ENCODE data around the gene PTPRQ. TPM values are rescaled to one million over a fixed set of nuclear protein-coding genes. Genes with fewer than 3 reads are reported as not detected.
A peak's percentile ranks its signal among the peaks of the same experiment; 100 is the strongest.
"Not testable (repeated sequence)": the region's sequence is repeated elsewhere in the genome, so short reads cannot be mapped to it uniquely, and the experiment has no call there.

The PTPRQ gene
- total RNA-seq, 8 experiments from 2014 or later, result 0.08 to 20.0 (median 0.57) TPM; not detected in 1

GRCh38 chr12:80422550-80422949 lies 21.5 kb upstream of the PTPRQ start:
- Histone ChIP-seq H3K27ac (no peak overlapping the region), H3K4me1 (replicated peaks in 1 of 2) (peaks cover 0 to 3% of the 10 kb centered on the region in 2 donors), H3K4me3 (no peak overlapping the region)
- in situ Hi-C loops (cut with MboI; ENCODE audit: low pct_unique_long_range_greater_than_20kb in 2 of 9, low sequenced_read_pairs in 9 of 9, unreplicated experiment in 9 of 9), result loop anchor here in 2 of 9 experiments (25.0 kb wide), 1 partner anchor 340 kb away; no protein-coding TSS in a partner anchor
- ATAC-seq (replicated peaks in 6 of 8), result peak in 3 of 8 experiments; percentile 55 to 72 (median 63)
- WGBS, 10 experiments, result 0 to 60% (median 32%) methylated on average over 1 to 2 of the region's 2 CpGs; no CpG with 5 or more reads in 2 of the 10 experiments

- in situ Hi-C loops (cut with MboI; ENCODE audit: low pct_unique_long_range_greater_than_20kb in 2 of 9, low sequenced_read_pairs in 9 of 9, unreplicated experiment in 9 of 9), result no loop called here
- no peaks in the 10 kb centered on the region for H3K4me1 ChIP-seq (replicated peaks in 1 of 2)
- WGBS, 10 experiments, result 42 to 100% (median 75%) methylated on average over 1 to 2 of the region's 2 CpGs; no CpG with 5 or more reads in 1 of the 10 experiments
- no peak overlapping the region for H3K4me3 ChIP-seq
- H3K27ac ChIP-seq, result no peak overlapping the region
- no peak for ATAC-seq (replicated peaks in 6 of 8)
Observed at GRCh38 chr12:80432061-80432460, 12.0 kb upstream of the PTPRQ start.

DNA sequence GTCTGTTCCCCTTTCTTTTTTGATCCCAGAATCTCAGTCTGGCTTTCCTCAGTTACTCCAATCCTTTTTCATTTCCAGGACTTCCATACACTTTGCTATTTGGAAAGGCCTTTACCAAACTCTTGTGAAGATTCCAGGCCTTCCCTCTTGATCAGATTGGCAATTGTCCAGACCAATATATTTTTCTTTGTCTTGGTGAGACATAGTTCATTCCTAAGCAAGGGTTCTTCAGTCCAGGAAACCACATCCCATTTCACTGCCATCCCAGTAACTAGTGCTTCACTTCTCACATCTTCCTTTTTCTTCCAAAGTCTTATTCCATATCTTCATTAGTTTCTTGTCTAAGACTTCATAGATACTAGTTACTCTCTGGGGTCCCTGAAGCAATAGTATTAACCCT lies 2.1 kb upstream of the PTPRQ start:
- Histone ChIP-seq H3K4me1 (replicated peaks in 1 of 2) (peaks cover 2 to 7% of the 10 kb centered on the region in 2 donors), H3K4me3 (no peak overlapping the region), H3K27ac (no peak overlapping the region)
- no peak for ATAC-seq (replicated peaks in 6 of 8)
- in situ Hi-C loops (cut with MboI; ENCODE audit: low pct_unique_long_range_greater_than_20kb in 2 of 9, low sequenced_read_pairs in 9 of 9, unreplicated experiment in 9 of 9), result no loop called here

- Histone ChIP-seq H3K4me1 (replicated peaks in 1 of 2) (peaks cover 2 to 7% of the 10 kb centered on the region in 2 donors), H3K27ac (no peak overlapping the region), H3K4me3 (no peak overlapping the region)
- no peak for ATAC-seq (replicated peaks in 6 of 8)
- in situ Hi-C loops (cut with MboI; ENCODE audit: low pct_unique_long_range_greater_than_20kb in 2 of 9, low sequenced_read_pairs in 9 of 9, unreplicated experiment in 9 of 9), result no loop called here
- 51 to 90% (median 77%) methylated on average over 3 to 7 of the region's 7 CpGs for WGBS, 10 experiments
Observed at GRCh38 chr12:80442426-80443222, 1.4 kb upstream of the PTPRQ start.

DNA sequence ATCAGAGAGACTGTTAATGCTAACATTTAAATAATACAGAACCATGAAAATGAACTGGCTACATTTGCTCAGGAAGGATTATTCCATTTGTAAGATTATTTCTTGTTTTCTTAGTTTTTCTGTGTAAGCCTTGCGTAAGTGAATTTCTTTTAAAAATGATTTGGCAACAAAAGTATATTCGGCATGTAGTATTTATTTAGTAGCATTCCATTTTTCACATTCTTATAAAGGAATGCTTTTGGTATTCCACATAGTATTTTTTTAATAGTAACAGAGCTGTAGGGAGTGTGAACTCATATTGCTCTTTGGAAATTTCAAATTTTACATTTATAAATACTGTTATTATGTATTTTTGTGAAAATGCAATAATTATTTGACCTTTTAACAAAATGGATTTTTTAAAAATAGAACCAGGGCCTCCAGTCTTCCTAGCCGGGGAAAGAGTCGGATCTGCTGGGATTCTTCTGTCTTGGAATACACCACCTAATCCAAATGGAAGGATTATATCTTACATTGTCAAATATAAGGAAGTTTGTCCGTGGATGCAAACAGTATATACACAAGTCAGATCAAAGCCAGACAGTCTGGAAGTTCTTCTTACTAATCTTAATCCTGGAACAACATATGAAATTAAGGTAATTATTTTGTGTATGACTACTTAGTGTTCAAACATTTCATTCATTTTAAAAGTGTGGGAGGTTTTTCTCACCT lies 1.2 kb downstream of the PTPRQ start:
- in situ Hi-C loops (cut with MboI; ENCODE audit: low pct_unique_long_range_greater_than_20kb in 2 of 9, low sequenced_read_pairs in 9 of 9, unreplicated experiment in 9 of 9), result no loop called here
- Histone ChIP-seq H3K4me1 (replicated peaks in 1 of 2) (peaks cover 2 to 7% of the 10 kb centered on the region in 2 donors), H3K27ac (no peak overlapping the region), H3K4me3 (no peak overlapping the region)
- WGBS, 10 experiments, result 31 to 100% (median 89%) methylated on average over 2 to 5 of the region's 5 CpGs
- peak in 1 of 8 experiments; percentile 60 for ATAC-seq (replicated peaks in 6 of 8)

GRCh38 chr12:80456513-80456912 lies 12.5 kb downstream of the PTPRQ start:
- in situ Hi-C loops (cut with MboI; ENCODE audit: low pct_unique_long_range_greater_than_20kb in 2 of 9, low sequenced_read_pairs in 9 of 9, unreplicated experiment in 9 of 9), result no loop called here
- 0 to 91% (median 65%) methylated on average over 1 of the region's 1 CpG; no CpG with 5 or more reads in 4 of the 10 experiments for WGBS, 10 experiments

GRCh38 chr12:80460972-80461371 lies 16.9 kb downstream of the PTPRQ start:
- Histone ChIP-seq H3K4me1 (replicated peaks in 1 of 2) (no peaks in the 10 kb centered on the region), H3K4me3 (no peak overlapping the region), H3K27ac (no peak overlapping the region)
- no peak for ATAC-seq (replicated peaks in 6 of 8)
- 25 to 96% (median 77%) methylated on average over 1 to 4 of the region's 4 CpGs for WGBS, 10 experiments
- in situ Hi-C loops (cut with MboI; ENCODE audit: low pct_unique_long_range_greater_than_20kb in 2 of 9, low sequenced_read_pairs in 9 of 9, unreplicated experiment in 9 of 9), result no loop called here

More at GRCh38 chr12:80456513-80456912, 12.5 kb downstream of the PTPRQ start:
- H3K4me1 ChIP-seq (replicated peaks in 1 of 2), result no peaks in the 10 kb centered on the region
- ATAC-seq (replicated peaks in 6 of 8), result no peak
- no peak overlapping the region for H3K27ac ChIP-seq
- no peak overlapping the region for H3K4me3 ChIP-seq

- WGBS, 10 experiments, result 70 to 100% (median 92%) methylated on average over 1 to 9 of the region's 18 CpGs; no CpG with 5 or more reads in 5 of the 10 experiments
- H3K4me1 ChIP-seq (replicated peaks in 1 of 2); in situ Hi-C loops (cut with MboI; ENCODE audit: low pct_unique_long_range_greater_than_20kb in 2 of 9, low sequenced_read_pairs in 9 of 9, unreplicated experiment in 9 of 9); ATAC-seq (replicated peaks in 6 of 8); H3K27ac ChIP-seq; H3K4me3 ChIP-seq: not testable (repeated sequence)
Observed at GRCh38 chr12:80461851-80462250, 17.8 kb downstream of the PTPRQ start.

DNA sequence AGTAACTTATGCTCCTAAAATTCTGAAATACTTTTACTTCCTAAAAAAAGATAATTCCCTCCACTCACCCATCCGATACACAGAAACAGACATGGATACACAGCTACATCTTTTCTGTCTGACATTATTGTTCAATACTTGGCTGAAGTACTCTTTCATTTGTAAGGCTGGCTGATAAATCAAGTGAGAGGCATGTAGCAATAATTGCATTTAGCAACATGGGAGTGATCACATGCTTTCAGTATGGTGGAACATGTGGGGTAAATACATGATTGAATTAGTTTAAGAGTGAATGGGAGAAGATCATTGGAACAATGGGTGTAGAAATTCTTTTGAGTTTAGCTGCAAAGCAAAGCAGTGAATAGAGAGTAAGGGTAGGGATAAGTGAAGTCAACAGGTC lies 25.6 kb downstream of the PTPRQ start:
- in situ Hi-C loops (cut with MboI; ENCODE audit: low pct_unique_long_range_greater_than_20kb in 2 of 9, low sequenced_read_pairs in 9 of 9, unreplicated experiment in 9 of 9), result loop anchor here in 1 of 9 experiments (10.0 kb wide), 1 partner anchor 295 kb away; no protein-coding TSS in a partner anchor
- Histone ChIP-seq H3K4me3 (no peak overlapping the region), H3K27ac (no peak overlapping the region), H3K4me1 (replicated peaks in 1 of 2) (peaks cover 0 to 2% of the 10 kb centered on the region in 2 donors)
- no peak for ATAC-seq (replicated peaks in 6 of 8)
- WGBS, 10 experiments, result 21 to 100% (median 88%) methylated on average over 1 of the region's 1 CpG

GRCh38 chr12:80470403-80470802 lies 26.4 kb downstream of the PTPRQ start:
- no peak overlapping the region for H3K4me3 ChIP-seq
- 64 to 100% (median 78%) methylated on average over 1 of the region's 1 CpG; no CpG with 5 or more reads in 1 of the 10 experiments for WGBS, 10 experiments
- ATAC-seq (replicated peaks in 6 of 8), result no peak

GRCh38 chr12:80472236-80472635 lies 28.2 kb downstream of the PTPRQ start:
- ATAC-seq (replicated peaks in 6 of 8), result no peak
- in situ Hi-C loops (cut with MboI; ENCODE audit: low pct_unique_long_range_greater_than_20kb in 2 of 9, low sequenced_read_pairs in 9 of 9, unreplicated experiment in 9 of 9), result loop anchor here in 1 of 9 experiments (10.0 kb wide), 1 partner anchor 293 kb away; no protein-coding TSS in a partner anchor
- Histone ChIP-seq H3K4me1 (replicated peaks in 1 of 2) (peaks cover 0 to 2% of the 10 kb centered on the region in 2 donors), H3K27ac (no peak overlapping the region), H3K4me3 (no peak overlapping the region)

More at GRCh38 chr12:80470403-80470802, 26.4 kb downstream of the PTPRQ start:
- in situ Hi-C loops (cut with MboI; ENCODE audit: low pct_unique_long_range_greater_than_20kb in 2 of 9, low sequenced_read_pairs in 9 of 9, unreplicated experiment in 9 of 9), result loop anchor here in 1 of 9 experiments (10.0 kb wide), 1 partner anchor 294 kb away; no protein-coding TSS in a partner anchor
- Histone ChIP-seq H3K4me1 (replicated peaks in 1 of 2) (peaks cover 0 to 2% of the 10 kb centered on the region in 2 donors), H3K27ac (no peak overlapping the region)

DNA sequence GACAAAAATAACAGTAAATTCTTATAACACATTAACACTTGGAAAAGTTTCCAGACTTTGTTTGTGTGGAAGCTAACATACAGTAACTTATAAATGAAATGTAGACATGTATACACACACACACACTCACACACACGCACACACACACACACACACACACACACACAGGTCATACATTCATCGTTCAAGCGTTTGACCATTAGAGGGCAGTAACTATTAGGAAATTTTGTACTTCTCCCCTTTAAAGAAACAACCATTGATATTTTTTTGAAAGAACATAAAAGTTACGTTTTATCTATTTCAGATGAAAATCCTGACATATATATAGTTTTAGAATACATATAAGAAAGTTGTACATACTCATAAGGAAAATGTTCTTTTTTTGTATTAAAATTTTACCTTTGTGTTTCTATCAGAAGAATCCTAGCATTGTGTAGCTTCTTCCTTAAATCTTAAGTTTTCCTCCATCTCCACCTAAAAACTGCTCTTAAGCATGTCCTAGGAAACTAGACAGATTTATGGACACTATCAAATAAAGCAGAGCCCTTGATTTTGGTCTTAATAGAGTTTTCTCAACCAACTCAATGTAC lies 29.0 kb downstream of the PTPRQ start:
- in situ Hi-C loops (cut with MboI; ENCODE audit: low pct_unique_long_range_greater_than_20kb in 2 of 9, low sequenced_read_pairs in 9 of 9, unreplicated experiment in 9 of 9), result loop anchor here in 1 of 9 experiments (10.0 kb wide), 1 partner anchor 292 kb away; no protein-coding TSS in a partner anchor
- 0 to 24% (median 3%) methylated on average over 1 to 4 of the region's 4 CpGs for WGBS, 10 experiments
- peak in 5 of 8 experiments; percentile 37 to 73 (median 65) for ATAC-seq (replicated peaks in 6 of 8)

More for the DNA sequence above, 29.0 kb downstream of the PTPRQ start:
- Histone ChIP-seq H3K4me3 (no peak overlapping the region), H3K27ac (no peak overlapping the region), H3K4me1 (replicated peaks in 1 of 2) (peaks cover 0 to 2% of the 10 kb centered on the region in 2 donors)

Measured in motor neuron (in vitro differentiated cells).